Measurements from ENCODE around the gene SRC.

DNA sequence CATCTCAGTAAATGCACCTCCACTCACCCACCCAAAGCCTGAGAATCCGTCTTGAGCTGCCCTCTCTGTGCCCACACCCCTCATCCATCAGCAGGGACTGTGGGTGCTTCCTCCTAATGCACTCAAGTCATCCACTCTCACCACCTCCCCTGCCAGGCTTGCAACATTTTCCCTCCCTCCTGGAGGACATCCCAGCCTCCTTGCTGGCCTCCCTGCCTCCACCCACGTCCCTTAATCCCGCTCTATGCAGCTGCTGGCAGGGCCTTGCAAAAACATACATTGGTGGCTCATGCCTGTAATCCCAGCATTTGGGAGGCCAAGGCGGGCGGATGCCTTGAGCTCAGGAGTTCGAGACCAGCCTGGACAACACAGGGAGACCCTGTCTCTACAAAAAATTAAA is 15.6 kb upstream of the SRC start:
- TF ChIP-seq, protein P1, sequence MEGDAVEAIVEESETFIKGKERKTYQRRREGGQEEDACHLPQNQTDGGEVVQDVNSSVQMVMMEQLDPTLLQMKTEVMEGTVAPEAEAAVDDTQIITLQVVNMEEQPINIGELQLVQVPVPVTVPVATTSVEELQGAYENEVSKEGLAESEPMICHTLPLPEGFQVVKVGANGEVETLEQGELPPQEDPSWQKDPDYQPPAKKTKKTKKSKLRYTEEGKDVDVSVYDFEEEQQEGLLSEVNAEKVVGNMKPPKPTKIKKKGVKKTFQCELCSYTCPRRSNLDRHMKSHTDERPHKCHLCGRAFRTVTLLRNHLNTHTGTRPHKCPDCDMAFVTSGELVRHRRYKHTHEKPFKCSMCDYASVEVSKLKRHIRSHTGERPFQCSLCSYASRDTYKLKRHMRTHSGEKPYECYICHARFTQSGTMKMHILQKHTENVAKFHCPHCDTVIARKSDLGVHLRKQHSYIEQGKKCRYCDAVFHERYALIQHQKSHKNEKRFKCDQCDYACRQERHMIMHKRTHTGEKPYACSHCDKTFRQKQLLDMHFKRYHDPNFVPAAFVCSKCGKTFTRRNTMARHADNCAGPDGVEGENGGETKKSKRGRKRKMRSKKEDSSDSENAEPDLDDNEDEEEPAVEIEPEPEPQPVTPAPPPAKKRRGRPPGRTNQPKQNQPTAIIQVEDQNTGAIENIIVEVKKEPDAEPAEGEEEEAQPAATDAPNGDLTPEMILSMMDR (IDR thresholded peaks at IDR 0.05), result no peak
- TF ChIP-seq POLR2A (IDR thresholded peaks at IDR 0.05) (no peak), EP300 (IDR thresholded peaks at IDR 0.05) (no peak)

All from tibial nerve (tissue), 4 donors.